HCT116 (cell line): ENCODE data around the gene COL23A1. TPM values are rescaled to one million over a fixed set of nuclear protein-coding genes. Genes with fewer than 3 reads are reported as not detected.

Experiments
- ATAC-seq: fragments of 200-7000 bp; cut with Tn5 transposase; 2 replicates; pipeline ENCODE4 v1.9.1; 2020; ENCODE audit warnings: mild to moderate bottlenecking, moderate library complexity
- BruUV-seq: library from RNA; stranded (reverse); fragments of 400-500 nt; replicated peaks from 2 replicates; lab custom pipeline; 2021; lab: Mats Ljungman, UMichigan
- CTCF ChIA-PET: fragments of 300-600 bp; sonication (Branson Sonifier 250); formaldehyde crosslinking; loops from one replicate; lab custom pipeline; 2021; ENCODE audit warnings: antibody characterized with exemption; lab: Charles Lee
- POLR2A ChIA-PET: fragments of 300-600, 350-600 bp; sonication (Branson Sonifier 250); formaldehyde crosslinking; loops from one replicate; lab custom pipeline; 2021; ENCODE audit warnings: antibody characterized with exemption; lab: Charles Lee
- RAD21 ChIA-PET, 2 experiments: fragments of 300-600 bp; sonication (Branson Sonifier 250); formaldehyde crosslinking; loops; one replicate each; lab custom pipeline; 2023; ENCODE audit warnings: low total read pairs in 2 of 2; ENCODE audit not compliant: uncharacterized antibody in 2 of 2, unreplicated experiment in 2 of 2, low non-redundant PET in 1 of 2; lab: Charles Lee
- DNase-seq: peaks from one replicate; pipeline ENCODE4 v3.0.0-alpha.2; 2010; ENCODE audit warnings: low read depth, low spot score
- H2AFZ ChIP-seq: fragments of 200-600 bp; shearing (Covaris generic), sonication (generic); 2 replicates; pipeline ENCODE4 v1.6.1; 2017; ENCODE audit warnings: low read depth, mixed run types, mixed read lengths, antibody characterized with exemption, low read length; ENCODE audit not compliant: poor library complexity, severe bottlenecking
- H3K27ac ChIP-seq: 2 replicates; pipeline ENCODE4 v1.5.1; 2012; ENCODE audit warnings: low read depth, low read length
- H3K27me3 ChIP-seq: fragments of 200-600 bp; sonication (generic); 2 replicates; pipeline ENCODE4 v1.6.1; 2016; ENCODE audit warnings: mixed run types, low read length, mixed read lengths; ENCODE audit not compliant: insufficient read depth
- H3K36me3 ChIP-seq, 2 experiments: fragments of 200-500 bp in 1 of 2; fragments of 200-600 bp in 1 of 2; sonication (Bioruptor generic) in 1 of 2; sonication (generic) in 1 of 2; 2 replicates each; pipeline versions ENCODE4 v1.5.1 to v1.6.1; 2014 to 2016; ENCODE audit warnings: low read length in 2 of 2, inconsistent platforms in 1 of 2, mixed read lengths in 1 of 2, mixed run types in 1 of 2; ENCODE audit not compliant: insufficient read depth in 2 of 2, control insufficient read depth in 1 of 2
- H3K4me1 ChIP-seq, 2 experiments: fragments of 200-600 bp in 1 of 2; sonication (generic) in 1 of 2; 2 replicates each; pipeline versions ENCODE4 v1.5.1 to v1.6.1; 2012 to 2017; ENCODE audit warnings: low read length in 2 of 2, inconsistent platforms in 1 of 2, mild to moderate bottlenecking in 1 of 2, mixed read lengths in 1 of 2, mixed run types in 1 of 2, moderate library complexity in 1 of 2; ENCODE audit not compliant: insufficient read depth in 2 of 2, control insufficient read depth in 1 of 2
- H3K4me2 ChIP-seq: fragments of 200-600 bp; sonication (generic); 2 replicates; pipeline ENCODE4 v1.6.1; 2017; ENCODE audit warnings: mixed run types, low read length, mixed read lengths
- H3K4me3 ChIP-seq, 2 experiments: fragments of 200-600 bp in 1 of 2; sonication (generic) in 1 of 2; replicated peaks in 1 of 2; 2 replicates each; pipeline ENCODE4 v1.5.1; 2011 to 2016; ENCODE audit warnings: low read length in 2 of 2, control low read depth in 1 of 2, low read depth in 1 of 2, mild to moderate bottlenecking in 1 of 2, mixed read lengths in 1 of 2, mixed run types in 1 of 2
- H3K79me2 ChIP-seq: fragments of 200-600 bp; sonication (generic); 2 replicates; pipeline ENCODE4 v1.6.1; 2017; ENCODE audit warnings: mild to moderate bottlenecking, mixed run types, low read length, moderate library complexity, mixed read lengths; ENCODE audit not compliant: insufficient read depth
- H3K9ac ChIP-seq: fragments of 200-600 bp; sonication (generic); 2 replicates; pipeline ENCODE4 v1.6.1; 2016; ENCODE audit warnings: low read length, mixed read lengths
- H3K9me2 ChIP-seq: fragments of 200-600 bp; sonication (generic), shearing (Covaris generic); 2 replicates; pipeline ENCODE4 v1.6.1; 2017; ENCODE audit warnings: mixed run types, mild to moderate bottlenecking, moderate library complexity; ENCODE audit not compliant: insufficient read depth
- H3K9me3 ChIP-seq, 2 experiments: fragments of 200-500 bp in 1 of 2; fragments of 200-600 bp in 1 of 2; sonication (Bioruptor generic) in 1 of 2; sonication (generic) in 1 of 2; 2 replicates each; pipeline ENCODE4 v1.6.1; 2014 to 2017; ENCODE audit warnings: low read length in 2 of 2, mixed read lengths in 2 of 2, inconsistent platforms in 1 of 2, low read depth in 1 of 2, mild to moderate bottlenecking in 1 of 2, mixed run types in 1 of 2, moderate library complexity in 1 of 2; ENCODE audit not compliant: control insufficient read depth in 1 of 2, insufficient read depth in 1 of 2
- H4K20me1 ChIP-seq: fragments of 200-600 bp; sonication (generic), shearing (Covaris generic); 2 replicates; pipeline ENCODE4 v1.6.1; 2017; ENCODE audit warnings: mixed run types, mild to moderate bottlenecking, moderate library complexity; ENCODE audit not compliant: insufficient read depth
- EGR1 ChIP-seq: IDR thresholded peaks from 2 replicates; pipeline ENCODE4 v1.6.1; 2012; ENCODE audit warnings: low read depth
- EZH2phosphoT487 ChIP-seq: fragments of 200-600 bp; IDR thresholded peaks from 2 replicates; pipeline ENCODE4 v1.6.1; 2018; ENCODE audit warnings: antibody characterized with exemption, borderline replicate concordance
- FOSL1 ChIP-seq: IDR thresholded peaks from 2 replicates; pipeline ENCODE4 v1.6.1; 2012; ENCODE audit warnings: low read depth
- JUND ChIP-seq: IDR thresholded peaks from 2 replicates; pipeline ENCODE4 v1.6.1; 2012
- POLR2A ChIP-seq: IDR thresholded peaks from 2 replicates; pipeline ENCODE4 v1.7.0; 2011; ENCODE audit warnings: borderline replicate concordance; ENCODE audit not compliant: insufficient read depth, insufficient read length; ENCODE audit errors: extremely low read depth
- SRF ChIP-seq: IDR thresholded peaks from 2 replicates; pipeline ENCODE4 v1.6.1; 2012; ENCODE audit warnings: low read depth
- ZNF274 ChIP-seq: fragments of 200-500 bp; sonication (Bioruptor generic); IDR thresholded peaks from 2 replicates; pipeline ENCODE4 v1.6.1; 2014; ENCODE audit warnings: mild to moderate bottlenecking, low read depth, low read length, inconsistent platforms
- intact Hi-C: fragments of 100-400 bp; cut with micrococcal nuclease; formaldehyde crosslinking; loops from 2 replicates; pipeline ENCODE4 v1.10.0; 2022
- total RNA-seq: library from RNA; stranded (reverse); gene quantifications from one replicate; pipeline ENCODE4 v1.2.1, GENCODE V29; 2021; ENCODE audit not compliant: unreplicated experiment
- TF ChIP-seq, protein P1 (sequence below): IDR thresholded peaks from 2 replicates; pipeline ENCODE4 v1.6.1; 2011; ENCODE audit warnings: mild to moderate bottlenecking, low read length, moderate library complexity; ENCODE audit not compliant: insufficient replicate concordance; ENCODE audit errors: extremely low read depth

The COL23A1 gene
- total RNA-seq, 1 experiment from 2014 or later, result not detected

DNA sequence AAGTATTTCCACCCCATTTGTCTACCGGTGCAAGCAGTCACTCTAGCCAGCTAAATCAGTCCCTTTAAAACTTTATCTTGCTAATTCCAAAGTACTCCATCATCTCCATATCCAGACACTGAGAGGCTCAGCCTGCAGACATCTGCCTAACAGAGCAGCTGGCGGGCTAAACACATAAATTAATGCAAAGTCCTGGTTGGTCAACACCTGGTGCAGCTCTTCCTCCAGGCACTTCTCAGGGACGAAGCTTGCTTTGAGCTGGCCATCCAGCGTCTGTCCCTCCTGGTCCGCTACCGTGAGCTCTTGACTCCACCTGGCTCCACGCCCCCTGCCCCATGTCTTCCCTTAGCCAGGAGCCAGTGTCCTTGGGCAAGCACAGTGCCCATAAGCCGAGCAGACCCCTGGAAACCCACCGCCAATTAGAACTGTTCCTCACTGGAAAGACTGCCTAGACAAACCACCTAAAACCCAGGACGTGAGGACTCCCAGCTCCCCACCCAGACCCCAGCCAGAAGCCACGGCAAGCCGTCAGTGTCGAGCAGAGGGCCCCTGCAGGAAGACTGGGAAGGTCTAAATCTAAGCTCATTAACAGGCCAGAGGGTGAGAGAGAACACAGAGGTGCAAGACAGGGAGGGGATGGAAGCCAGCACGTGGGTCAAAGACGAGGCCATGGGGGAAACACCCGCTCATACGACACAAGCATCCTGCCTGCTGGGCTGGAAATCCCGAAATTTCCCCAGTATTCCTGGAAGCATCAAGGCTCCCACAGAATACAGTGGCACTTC lies 120.0 kb downstream of the COL23A1 start:
- no peak overlapping the region for H3K9ac ChIP-seq
- no peaks in the 10 kb centered on the region for H3K27me3 ChIP-seq
- H3K79me2 ChIP-seq, result no peaks in the 10 kb centered on the region
- no peaks in the 10 kb centered on the region for H4K20me1 ChIP-seq
- TF ChIP-seq SRF (no peak), FOSL1 (no peak), ZNF274 (no peak), EZH2phosphoT487 (no peak), POLR2A (no peak), JUND (no peak), EGR1 (no peak)
- TF ChIP-seq, protein P1, sequence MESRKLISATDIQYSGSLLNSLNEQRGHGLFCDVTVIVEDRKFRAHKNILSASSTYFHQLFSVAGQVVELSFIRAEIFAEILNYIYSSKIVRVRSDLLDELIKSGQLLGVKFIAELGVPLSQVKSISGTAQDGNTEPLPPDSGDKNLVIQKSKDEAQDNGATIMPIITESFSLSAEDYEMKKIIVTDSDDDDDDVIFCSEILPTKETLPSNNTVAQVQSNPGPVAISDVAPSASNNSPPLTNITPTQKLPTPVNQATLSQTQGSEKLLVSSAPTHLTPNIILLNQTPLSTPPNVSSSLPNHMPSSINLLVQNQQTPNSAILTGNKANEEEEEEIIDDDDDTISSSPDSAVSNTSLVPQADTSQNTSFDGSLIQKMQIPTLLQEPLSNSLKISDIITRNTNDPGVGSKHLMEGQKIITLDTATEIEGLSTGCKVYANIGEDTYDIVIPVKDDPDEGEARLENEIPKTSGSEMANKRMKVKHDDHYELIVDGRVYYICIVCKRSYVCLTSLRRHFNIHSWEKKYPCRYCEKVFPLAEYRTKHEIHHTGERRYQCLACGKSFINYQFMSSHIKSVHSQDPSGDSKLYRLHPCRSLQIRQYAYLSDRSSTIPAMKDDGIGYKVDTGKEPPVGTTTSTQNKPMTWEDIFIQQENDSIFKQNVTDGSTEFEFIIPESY, result no peak
- POLR2A ChIA-PET, result no interaction called here
- H3K36me3 ChIP-seq, result no peaks in the 10 kb centered on the region
- BruUV-seq, result no TSS peak
- RAD21 ChIA-PET, result interaction anchor here in 1 of 2 experiments (0.5 kb wide), 1 partner anchor 275 kb away, joined by 3 read pairs; no protein-coding TSS in a partner anchor
- DNase-seq, result no peak
- CTCF ChIA-PET, result interaction anchor here (2.1 kb wide), 1 partner anchor 9 kb away, joined by 10 read pairs; no protein-coding TSS in a partner anchor
- no peaks in the 10 kb centered on the region for H3K9me2 ChIP-seq
- no peak overlapping the region for H3K4me3 ChIP-seq
- H3K9me3 ChIP-seq, result no peaks in the 10 kb centered on the region
- no peak for ATAC-seq
- H3K4me1 ChIP-seq, result peaks cover 0 to 2% of the 10 kb centered on the region in 2 experiments; a peak in 1 of 4 replicates
- no peak overlapping the region for H2AFZ ChIP-seq
- intact Hi-C loops, result no loop called here
- no peak overlapping the region for H3K27ac ChIP-seq
- no peak overlapping the region for H3K4me2 ChIP-seq
